K562 (cell line): ENCODE measurements around the gene CTDSPL2. TPM values are rescaled to one million over a fixed set of nuclear protein-coding genes. Genes with fewer than 3 reads are reported as not detected.

Experiments
- ATAC-seq: fragments of 200-7000 bp; cut with Tn5 transposase; 3 replicates; pipeline ENCODE4 v1.9.1; 2020; ENCODE audit warnings: moderate library complexity
- BruUV-seq: library from RNA; stranded (reverse); fragments of 400-500 nt; replicated peaks from 2 replicates; lab custom pipeline; 2021; lab: Mats Ljungman, UMichigan
- CTCF ChIA-PET: fragments of 300-600 bp; formaldehyde crosslinking; extraction: SDS; loops from one replicate; lab custom pipeline; 2021; ENCODE audit warnings: low intra/inter-chr PET ratio; lab: Yijun Ruan, JAX
- POLR2A ChIA-PET: fragments of 300-600, 350-650 bp; sonication (Branson Sonifier 250); formaldehyde crosslinking; extraction: SDS; loops from one replicate; lab custom pipeline; 2021; ENCODE audit warnings: antibody characterized with exemption, inconsistent platforms; lab: Yijun Ruan, JAX
- DNase-seq, 4 experiments: peaks; one replicate each; pipeline versions ENCODE4 v3.0.0 to v3.0.0-alpha.2; 2011 to 2018; ENCODE audit warnings: low spot score in 3 of 4, mixed read lengths in 3 of 4; ENCODE audit errors: extremely low read depth in 1 of 4
- FAIRE-seq: peaks from 2 replicates; lab custom pipeline; 2011; peaks lifted over from hg19 to GRCh38; lab: Jason Lieb, UNC
- H2AFZ ChIP-seq: 2 replicates; pipeline ENCODE4 v1.6.0; 2011; ENCODE audit warnings: low read depth, low read length, control low read depth, inconsistent platforms
- H3K27ac ChIP-seq: fragments of 200-600 bp; 3 replicates; pipeline ENCODE4 v1.8.0; 2011; ENCODE audit warnings: low read depth, mild to moderate bottlenecking, control low read depth, inconsistent platforms, low read length, moderate library complexity, mixed read lengths; ENCODE audit errors: extremely low read depth
- H3K27me3 ChIP-seq, 2 experiments: fragments of 300-600 bp in 1 of 2; 2 replicates in 1 of 2; 3 replicates in 1 of 2; pipeline versions ENCODE4 v1.6.0 to v1.8.0; 2011; ENCODE audit warnings: inconsistent platforms in 2 of 2, low read length in 2 of 2, mild to moderate bottlenecking in 1 of 2, mixed read lengths in 1 of 2, moderate library complexity in 1 of 2; ENCODE audit not compliant: control insufficient read depth in 2 of 2, insufficient read depth in 2 of 2
- H3K36me3 ChIP-seq: fragments of 300-600 bp; 3 replicates; pipeline ENCODE4 v1.8.0; 2011; ENCODE audit warnings: mild to moderate bottlenecking, low read length, inconsistent platforms; ENCODE audit not compliant: control insufficient read depth, insufficient read depth
- H3K4me1 ChIP-seq, 2 experiments: fragments of 200-600 bp in 1 of 2; replicated peaks in 1 of 2; 2 replicates in 1 of 2; 3 replicates in 1 of 2; pipeline versions ENCODE4 v1.5.1 to v1.8.0; 2011; ENCODE audit warnings: inconsistent platforms in 2 of 2, low read length in 2 of 2, mild to moderate bottlenecking in 1 of 2, mixed read lengths in 1 of 2, moderate library complexity in 1 of 2; ENCODE audit not compliant: control insufficient read depth in 2 of 2, insufficient read depth in 2 of 2
- H3K4me2 ChIP-seq: 2 replicates; pipeline ENCODE4 v1.6.1; 2011; ENCODE audit warnings: low read length, control low read depth, inconsistent platforms, mixed read lengths; ENCODE audit not compliant: insufficient read depth
- H3K4me3 ChIP-seq: fragments of 200-600 bp; sonication (generic), shearing (Covaris generic); 2 replicates; pipeline ENCODE4 v1.5.1; 2016; ENCODE audit warnings: control low read depth, inconsistent platforms
- H3K79me2 ChIP-seq: fragments of 200-600 bp; 3 replicates; pipeline ENCODE4 v1.8.0; 2011; ENCODE audit warnings: low read length, inconsistent platforms; ENCODE audit not compliant: control insufficient read depth, insufficient read depth
- H3K9ac ChIP-seq, 2 experiments: 2 replicates each; pipeline versions ENCODE4 v1.6.0 to v1.6.1; 2011; ENCODE audit warnings: low read depth in 2 of 2, low read length in 2 of 2, control low read depth in 1 of 2, inconsistent platforms in 1 of 2, mild to moderate bottlenecking in 1 of 2, mixed read lengths in 1 of 2; ENCODE audit not compliant: insufficient read depth in 1 of 2
- H3K9me1 ChIP-seq: one replicate; pipeline ENCODE4 v1.6.0; 2011; ENCODE audit warnings: inconsistent platforms, mild to moderate bottlenecking, low read length, moderate library complexity; ENCODE audit not compliant: control insufficient read depth, insufficient read depth
- H3K9me3 ChIP-seq: replicated peaks from 2 replicates; pipeline ENCODE4 v1.5.1; 2011; ENCODE audit warnings: low read depth, low read length, inconsistent platforms; ENCODE audit not compliant: control insufficient read depth, insufficient read depth
- H4K20me1 ChIP-seq: replicated peaks from 2 replicates; pipeline ENCODE4 v1.6.1; 2011; ENCODE audit warnings: low read length, inconsistent platforms, mixed read lengths; ENCODE audit not compliant: control insufficient read depth, insufficient read depth
- GATAD2B ChIP-seq: fragments of 450-650 bp; IDR thresholded peaks from 2 replicates; pipeline ENCODE4 v1.6.1; 2017; ENCODE audit warnings: mild to moderate bottlenecking, borderline replicate concordance
- MXI1 ChIP-seq: IDR thresholded peaks from 2 replicates; pipeline ENCODE4 v1.6.1; 2011; ENCODE audit warnings: low read depth, mild to moderate bottlenecking, improper control_type of control experiment, low read length
- POLR2AphosphoS5 ChIP-seq: IDR thresholded peaks from 2 replicates; pipeline ENCODE4 v1.6.1; 2011; ENCODE audit warnings: mild to moderate bottlenecking, low read depth, low read length, moderate library complexity; ENCODE audit not compliant: control insufficient read depth, insufficient read depth
- POLR2G ChIP-seq: fragments of 200-400 bp; formaldehyde crosslinking; IDR thresholded peaks from 2 replicates; pipeline ENCODE4 v1.6.1; 2017; ENCODE audit warnings: low read depth, mild to moderate bottlenecking, antibody characterized with exemption, low read length, moderate library complexity
- SAFB ChIP-seq: fragments of 200-400 bp; formaldehyde crosslinking; IDR thresholded peaks from 2 replicates; pipeline ENCODE4 v1.6.1; 2017; ENCODE audit warnings: low read depth, low read length, borderline replicate concordance
- ZBTB17 ChIP-seq: fragments of 450-650 bp; formaldehyde crosslinking; IDR thresholded peaks from 2 replicates; pipeline ENCODE4 v1.4.0; 2020; ENCODE audit warnings: mild to moderate bottlenecking
- ZFX ChIP-seq: sonication (generic); formaldehyde crosslinking; IDR thresholded peaks from 2 replicates; pipeline ENCODE4 v1.8.0; 2022; ENCODE audit warnings: mild to moderate bottlenecking, missing genetic modification reagents, moderate library complexity
- ZNF23 ChIP-seq: fragments of 250-450 bp; sonication (Bioruptor Pico); IDR thresholded peaks from 2 replicates; pipeline ENCODE4 v1.4.0; 2020; ENCODE audit warnings: mild to moderate bottlenecking
- ZNF77 ChIP-seq: fragments of 250-450 bp; sonication (Bioruptor Pico); IDR thresholded peaks from 2 replicates; pipeline ENCODE4 v1.5.0; 2020
- WGBS: fragments of 100-300 bp; shearing (Covaris generic); methylation state at CpG from one replicate; pipeline ENCODE4 v1.1.6; 2016; ENCODE audit warnings: low coverage, mixed read lengths; ENCODE audit not compliant: insufficient coverage; ENCODE audit errors: missing lambda C conversion rate; 5-methylcytosine and 5-hydroxymethylcytosine counted together
- in situ Hi-C: fragments of 300-500 bp; cut with MboI; formaldehyde crosslinking; loops from 4 replicates; pipeline ENCODE4 v1.15.0; 2018; ENCODE audit warnings: inconsistent platforms, mixed read lengths
- intact Hi-C: fragments of 100-400 bp; cut with micrococcal nuclease; formaldehyde crosslinking; loops from 2 replicates; pipeline ENCODE4 v1.14.2; 2022
- polyA plus RNA-seq, 8 experiments: library from polyadenylated mRNA; depleted of rRNA in 4 of 8; stranded (reverse) in 5 of 8; unstranded in 3 of 8; fragments of >200 nt; fragmentation: Nextera tagmentation in 2 of 8; fragmentation: Illumina TruSeq in 1 of 8; extraction: Ambion mirVana in 2 of 8; extraction: Trizol in 1 of 8; gene quantifications; 2 replicates each; pipeline versions ENCODE4 v1.2.1 to v1.2.3, GENCODE V29; 2011 to 2014; ENCODE audit warnings: inconsistent platforms in 1 of 8, missing spikeins in 1 of 8
- total RNA-seq, 7 experiments: library from RNA; depleted of rRNA in 6 of 7; stranded (reverse); fragments of >200 nt in 6 of 7; fragmentation: Illumina TruSeq in 2 of 7; extraction: Trizol in 2 of 7; gene quantifications; 2 replicates each; pipeline versions ENCODE4 v1.2.1 to v1.2.3, GENCODE V29; 2011 to 2021; ENCODE audit warnings: low replicate concordance in 1 of 7
- TF ChIP-seq, protein P1 (sequence below): fragments of 450-650 bp; IDR thresholded peaks from 2 replicates; pipeline ENCODE4 v1.7.1; 2018; ENCODE audit warnings: mild to moderate bottlenecking, low read depth; ENCODE audit not compliant: partially characterized antibody

The CTDSPL2 gene
- total and polyA plus RNA-seq, 9 of the 15 experiments (the other 6 are each of a cell fraction or from before 2014, with no cell fraction given): 16.8 to 79.0 (median 53.1) TPM

DNA sequence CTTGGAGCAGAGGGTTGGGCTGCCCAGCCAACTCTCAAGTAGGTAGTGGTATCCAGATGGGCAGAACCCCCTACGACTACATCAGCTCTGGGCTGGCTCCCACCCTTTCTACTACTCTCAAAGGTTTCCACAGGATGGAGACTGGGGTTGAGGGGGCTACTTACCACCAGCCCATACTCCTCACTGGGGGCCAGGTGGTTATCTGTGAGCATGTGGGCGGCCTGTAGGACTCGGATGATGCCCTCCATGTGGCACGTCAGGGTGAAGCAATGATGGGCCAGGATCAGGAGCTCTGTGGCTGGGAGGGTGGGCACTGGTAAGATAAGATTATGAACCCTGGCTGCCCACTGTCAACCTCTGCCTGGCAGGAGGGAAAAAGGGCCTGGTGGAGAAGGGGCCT lies 142.9 kb downstream of the CTDSPL2 start:
- Histone ChIP-seq H3K9me3 (no peaks in the 10 kb centered on the region), H4K20me1 (no peaks in the 10 kb centered on the region), H3K27ac (no peak overlapping the region), H3K79me2 (no peaks in the 10 kb centered on the region), H3K36me3 (peaks cover 75% of the 10 kb centered on the region; the same call in 2 of the 3 replicates), H3K4me1 (no peaks in the 10 kb centered on the region), H3K9ac (no peak overlapping the region), H2AFZ (no peak overlapping the region), H3K4me3 (no peak overlapping the region), H3K4me2 (no peak overlapping the region), H3K27me3 (no peaks in the 10 kb centered on the region), H3K9me1 (no peaks in the 10 kb centered on the region)
- FAIRE-seq (no peak), DNase-seq (no peak), ATAC-seq (no peak)
- ChIA-PET CTCF (no interaction called here), POLR2A (interaction anchor here (1.5 kb wide), 1 partner anchor 28 kb away, joined by 3 read pairs; no protein-coding TSS in a partner anchor)
- peak; percentile 27; the same call in 1 of the 2 replicates for TF ChIP-seq POLR2G
- TF ChIP-seq GATAD2B: no peak
- TF ChIP-seq POLR2AphosphoS5: peak; percentile 5; the same call in 1 of the 2 replicates
- no TSS peak for BruUV-seq
- intact Hi-C loops: no loop called here
- in situ Hi-C loops: no loop called here
- WGBS: 84% methylated on average over 4 of the region's 4 CpGs

DNA sequence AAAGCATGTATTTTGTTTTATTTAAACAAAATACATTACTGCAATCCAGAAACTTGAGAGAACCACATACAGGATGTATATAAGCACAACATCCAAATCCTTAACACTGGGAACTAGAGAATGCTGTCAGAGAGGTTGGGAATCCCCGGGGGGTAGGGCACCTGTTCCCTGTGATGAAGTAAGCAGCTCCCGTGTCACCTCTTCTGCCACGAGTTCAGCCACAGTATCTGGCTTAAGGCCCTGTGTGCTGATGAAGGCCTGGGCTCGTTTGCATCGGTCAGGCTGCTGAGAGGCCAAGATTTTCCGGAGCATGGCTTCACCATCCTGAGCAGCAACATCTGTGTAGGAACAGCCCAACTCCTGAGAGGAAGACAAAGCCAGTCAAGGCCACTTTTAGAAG lies 146.0 kb downstream of the CTDSPL2 start:
- Histone ChIP-seq H3K4me2 (no peak overlapping the region), H2AFZ (no peak overlapping the region), H3K4me1 (no peaks in the 10 kb centered on the region), H3K9me1 (no peaks in the 10 kb centered on the region), H3K79me2 (no peaks in the 10 kb centered on the region), H3K9ac (peak overlapping the region in 1 of 2 experiments; percentile 54; a peak in 1 of 4 replicates), H3K9me3 (no peaks in the 10 kb centered on the region), H4K20me1 (no peaks in the 10 kb centered on the region), H3K27ac (no peak overlapping the region), H3K4me3 (no peak overlapping the region), H3K27me3 (no peaks in the 10 kb centered on the region), H3K36me3 (peaks cover 48% of the 10 kb centered on the region; the same call in 2 of the 3 replicates)
- CTCF ChIA-PET: no interaction called here
- POLR2A ChIA-PET: no interaction called here
- FAIRE-seq (no peak), DNase-seq (no peak), ATAC-seq (no peak)
- 90% methylated on average over 6 of the region's 6 CpGs for WGBS
- BruUV-seq: no TSS peak
- intact Hi-C loops (no loop called here), in situ Hi-C loops (no loop called here)
- no peak for TF ChIP-seq ZNF23 (CRISPR knock-in tag)
- TF ChIP-seq SAFB: no peak
- TF ChIP-seq, protein P1, sequence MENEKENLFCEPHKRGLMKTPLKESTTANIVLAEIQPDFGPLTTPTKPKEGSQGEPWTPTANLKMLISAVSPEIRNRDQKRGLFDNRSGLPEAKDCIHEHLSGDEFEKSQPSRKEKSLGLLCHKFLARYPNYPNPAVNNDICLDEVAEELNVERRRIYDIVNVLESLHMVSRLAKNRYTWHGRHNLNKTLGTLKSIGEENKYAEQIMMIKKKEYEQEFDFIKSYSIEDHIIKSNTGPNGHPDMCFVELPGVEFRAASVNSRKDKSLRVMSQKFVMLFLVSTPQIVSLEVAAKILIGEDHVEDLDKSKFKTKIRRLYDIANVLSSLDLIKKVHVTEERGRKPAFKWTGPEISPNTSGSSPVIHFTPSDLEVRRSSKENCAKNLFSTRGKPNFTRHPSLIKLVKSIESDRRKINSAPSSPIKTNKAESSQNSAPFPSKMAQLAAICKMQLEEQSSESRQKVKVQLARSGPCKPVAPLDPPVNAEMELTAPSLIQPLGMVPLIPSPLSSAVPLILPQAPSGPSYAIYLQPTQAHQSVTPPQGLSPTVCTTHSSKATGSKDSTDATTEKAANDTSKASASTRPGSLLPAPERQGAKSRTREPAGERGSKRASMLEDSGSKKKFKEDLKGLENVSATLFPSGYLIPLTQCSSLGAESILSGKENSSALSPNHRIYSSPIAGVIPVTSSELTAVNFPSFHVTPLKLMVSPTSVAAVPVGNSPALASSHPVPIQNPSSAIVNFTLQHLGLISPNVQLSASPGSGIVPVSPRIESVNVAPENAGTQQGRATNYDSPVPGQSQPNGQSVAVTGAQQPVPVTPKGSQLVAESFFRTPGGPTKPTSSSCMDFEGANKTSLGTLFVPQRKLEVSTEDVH: no peak
- no peak for TF ChIP-seq ZNF77 (CRISPR knock-in tag)
- TF ChIP-seq MXI1: no peak
- TF ChIP-seq ZFX: no peak
- no peak for TF ChIP-seq ZBTB17 (CRISPR knock-in tag)
